Glutamatergic neuron (in vitro differentiated cells): ENCODE data around the gene LZTFL1. TPM values are rescaled to one million over a fixed set of nuclear protein-coding genes. Genes with fewer than 3 reads are reported as not detected.

Source experiments
- DNase-seq: peaks from one replicate; pipeline ENCODE4 v3.0.0; 2022
- H3K27ac Mint-ChIP-seq: one replicate; pipeline ENCODE4 v1.8.0; 2020; ENCODE audit warnings: mild to moderate bottlenecking, mixed read lengths, inconsistent platforms; ENCODE audit not compliant: unreplicated experiment
- H3K27me3 Mint-ChIP-seq: one replicate; pipeline ENCODE4 v1.8.0; 2020; ENCODE audit warnings: mild to moderate bottlenecking, moderate library complexity, mixed read lengths, inconsistent platforms; ENCODE audit not compliant: unreplicated experiment
- H3K36me3 Mint-ChIP-seq: one replicate; pipeline ENCODE4 v1.8.0; 2020; ENCODE audit warnings: mild to moderate bottlenecking, mixed read lengths, inconsistent platforms; ENCODE audit not compliant: unreplicated experiment
- H3K4me1 Mint-ChIP-seq: one replicate; pipeline ENCODE4 v1.8.0; 2020; ENCODE audit warnings: mild to moderate bottlenecking, low read depth, mixed read lengths, inconsistent platforms; ENCODE audit not compliant: unreplicated experiment
- H3K4me3 Mint-ChIP-seq: one replicate; pipeline ENCODE4 v1.8.0; 2020; ENCODE audit warnings: mild to moderate bottlenecking, mixed read lengths, inconsistent platforms; ENCODE audit not compliant: unreplicated experiment
- H3K9me3 Mint-ChIP-seq: one replicate; pipeline ENCODE4 v1.8.0; 2020; ENCODE audit warnings: mild to moderate bottlenecking, moderate library complexity, mixed read lengths, inconsistent platforms; ENCODE audit not compliant: unreplicated experiment
- total RNA-seq: library from RNA; stranded (reverse); fragmentation: NEBNext Ultra II Directional; extraction: Animal tissue kit (Norgen Biotek cat#: 25700); gene quantifications from one replicate; pipeline ENCODE4 v1.2.1, GENCODE V29; 2021; ENCODE audit not compliant: unreplicated experiment
- TF ChIP-seq, protein P1 (sequence below): fragments of 200-600 bp; sonication (generic); IDR thresholded peaks from one replicate; pipeline ENCODE4 v1.5.0; 2021; ENCODE audit not compliant: partially characterized antibody, unreplicated experiment

Gene LZTFL1
- total RNA-seq, 1 donor from 2014 or later, result 5.9 TPM

DNA sequence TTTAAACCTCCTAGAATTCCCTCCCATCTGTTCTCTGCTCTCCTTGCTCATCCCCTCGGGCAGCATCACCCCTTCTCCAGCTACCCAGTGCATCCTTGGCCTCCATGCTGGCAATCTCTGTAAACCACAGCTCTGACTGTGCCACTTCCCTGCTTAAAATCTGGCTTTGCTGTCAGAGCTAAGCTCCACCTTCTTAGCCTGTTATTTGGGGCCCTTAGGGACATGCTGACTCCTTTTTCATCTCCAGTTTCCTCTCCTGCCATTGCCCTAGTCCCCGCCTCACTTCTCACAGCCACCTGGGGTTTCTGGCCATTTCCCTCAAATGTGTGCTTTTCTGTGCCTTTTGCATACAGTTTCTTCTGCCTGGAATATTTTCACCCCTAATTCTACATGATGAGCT is 51.3 kb downstream of the LZTFL1 start:
- H3K9me3 Mint-ChIP-seq, result peaks cover 4% of the 10 kb centered on the region
- H3K27me3 Mint-ChIP-seq, result peaks cover 9% of the 10 kb centered on the region

DNA sequence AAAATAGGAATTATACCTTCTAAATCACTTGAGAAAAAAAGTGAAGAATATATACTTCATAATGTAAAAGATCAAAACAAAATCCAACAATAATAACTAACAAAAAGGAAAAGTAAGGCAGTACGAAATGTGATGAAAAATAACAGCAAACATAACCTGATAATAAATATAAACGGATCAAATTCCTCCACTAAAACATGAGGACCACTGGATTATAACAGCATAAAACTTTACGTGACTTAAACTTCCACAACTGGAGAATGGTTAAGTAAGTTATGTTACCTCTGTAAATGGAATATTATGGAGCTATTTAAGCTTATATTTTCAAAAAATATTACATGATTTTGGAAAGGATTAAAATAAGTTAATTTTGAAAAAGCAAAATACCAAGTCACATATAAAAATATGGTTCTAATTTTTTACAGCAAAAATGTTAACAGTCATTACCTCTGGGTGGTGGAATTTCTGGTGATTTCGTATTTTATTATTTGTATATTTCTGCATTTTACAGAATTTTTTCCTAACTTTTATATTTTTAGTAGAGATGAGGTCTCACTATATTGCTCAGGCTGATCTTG is 52.6 kb downstream of the LZTFL1 start:
- Mint-ChIP-seq H3K9me3 (peaks cover 4% of the 10 kb centered on the region), H3K27ac (no peak overlapping the region), H3K4me1 (peaks cover 5% of the 10 kb centered on the region), H3K27me3 (no peaks in the 10 kb centered on the region), H3K36me3 (peaks cover 10% of the 10 kb centered on the region), H3K4me3 (no peak overlapping the region)
- DNase-seq, result no peak
- TF ChIP-seq, protein P1, sequence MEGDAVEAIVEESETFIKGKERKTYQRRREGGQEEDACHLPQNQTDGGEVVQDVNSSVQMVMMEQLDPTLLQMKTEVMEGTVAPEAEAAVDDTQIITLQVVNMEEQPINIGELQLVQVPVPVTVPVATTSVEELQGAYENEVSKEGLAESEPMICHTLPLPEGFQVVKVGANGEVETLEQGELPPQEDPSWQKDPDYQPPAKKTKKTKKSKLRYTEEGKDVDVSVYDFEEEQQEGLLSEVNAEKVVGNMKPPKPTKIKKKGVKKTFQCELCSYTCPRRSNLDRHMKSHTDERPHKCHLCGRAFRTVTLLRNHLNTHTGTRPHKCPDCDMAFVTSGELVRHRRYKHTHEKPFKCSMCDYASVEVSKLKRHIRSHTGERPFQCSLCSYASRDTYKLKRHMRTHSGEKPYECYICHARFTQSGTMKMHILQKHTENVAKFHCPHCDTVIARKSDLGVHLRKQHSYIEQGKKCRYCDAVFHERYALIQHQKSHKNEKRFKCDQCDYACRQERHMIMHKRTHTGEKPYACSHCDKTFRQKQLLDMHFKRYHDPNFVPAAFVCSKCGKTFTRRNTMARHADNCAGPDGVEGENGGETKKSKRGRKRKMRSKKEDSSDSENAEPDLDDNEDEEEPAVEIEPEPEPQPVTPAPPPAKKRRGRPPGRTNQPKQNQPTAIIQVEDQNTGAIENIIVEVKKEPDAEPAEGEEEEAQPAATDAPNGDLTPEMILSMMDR, result no peak

More for the DNA sequence above, 51.3 kb downstream of the LZTFL1 start:
- TF ChIP-seq, protein P1, result no peak
- DNase-seq, result no peak
- Mint-ChIP-seq H3K27ac (no peak overlapping the region), H3K4me1 (peaks cover 8% of the 10 kb centered on the region), H3K4me3 (no peak overlapping the region), H3K36me3 (peaks cover 10% of the 10 kb centered on the region)

DNA sequence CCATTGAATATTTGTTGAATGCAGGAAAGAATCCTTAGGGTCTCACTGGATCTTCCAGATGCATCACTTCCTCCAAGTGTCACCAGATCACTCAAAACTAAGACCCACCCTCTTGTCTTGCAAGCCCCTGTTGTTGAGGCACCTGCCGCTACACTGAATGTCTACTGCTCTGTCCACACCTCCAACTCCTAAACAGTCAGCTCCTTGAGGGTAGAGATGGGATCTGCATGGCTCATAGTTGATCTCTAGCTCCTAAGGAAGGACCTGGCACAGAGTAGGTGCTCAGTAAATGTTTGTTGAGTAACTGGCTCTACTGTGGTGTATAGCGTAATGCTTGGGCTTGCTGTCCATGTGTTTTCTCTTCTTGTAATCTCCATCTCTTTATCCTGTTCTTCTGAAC is 54.4 kb downstream of the LZTFL1 start:
- Mint-ChIP-seq H3K27me3 (no peaks in the 10 kb centered on the region), H3K4me1 (peaks cover 5% of the 10 kb centered on the region), H3K36me3 (peaks cover 10% of the 10 kb centered on the region), H3K4me3 (no peak overlapping the region), H3K9me3 (peaks cover 5% of the 10 kb centered on the region), H3K27ac (no peak overlapping the region)
- TF ChIP-seq, protein P1, result no peak
- no peak for DNase-seq

DNA sequence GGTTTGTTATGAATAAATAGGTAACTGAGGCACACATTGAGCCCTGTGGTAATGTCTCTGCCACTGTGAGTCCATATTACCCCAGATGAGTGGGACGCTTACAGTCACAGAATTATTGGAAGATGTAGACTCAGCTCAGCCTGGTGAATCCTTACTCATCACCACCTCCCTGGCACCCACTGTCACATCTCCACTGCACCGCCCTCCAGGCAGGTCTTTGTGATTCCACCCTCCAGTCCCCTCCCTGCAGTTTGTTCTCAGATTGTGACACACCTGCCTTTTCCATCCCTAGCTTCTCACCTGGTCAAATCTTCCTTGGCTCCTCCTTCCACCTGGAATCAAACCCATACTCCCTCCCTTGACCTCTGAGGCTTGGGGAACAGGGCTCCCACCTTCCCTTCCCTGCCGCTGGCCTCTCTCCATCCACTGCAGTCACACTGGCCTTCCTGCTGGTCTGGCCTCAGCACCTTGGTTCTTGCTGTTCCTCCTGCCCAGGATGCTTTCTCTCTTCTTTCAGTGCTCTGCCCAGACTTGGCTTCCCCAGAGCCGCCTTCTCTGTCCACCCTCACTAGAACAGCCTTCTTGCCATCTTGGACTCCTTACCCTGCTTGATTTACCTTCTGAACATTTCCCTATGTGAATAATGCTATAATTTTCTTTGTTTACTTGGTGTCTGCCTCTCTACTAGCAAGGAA is 55.0 kb downstream of the LZTFL1 start:
- no peak overlapping the region for H3K27ac Mint-ChIP-seq
- H3K4me1 Mint-ChIP-seq, result peaks cover 5% of the 10 kb centered on the region
- TF ChIP-seq, protein P1, result no peak
- peaks cover 5% of the 10 kb centered on the region for H3K9me3 Mint-ChIP-seq
- no peak overlapping the region for H3K4me3 Mint-ChIP-seq
- H3K36me3 Mint-ChIP-seq, result peaks cover 10% of the 10 kb centered on the region
- H3K27me3 Mint-ChIP-seq, result no peaks in the 10 kb centered on the region
- DNase-seq, result no peak

DNA sequence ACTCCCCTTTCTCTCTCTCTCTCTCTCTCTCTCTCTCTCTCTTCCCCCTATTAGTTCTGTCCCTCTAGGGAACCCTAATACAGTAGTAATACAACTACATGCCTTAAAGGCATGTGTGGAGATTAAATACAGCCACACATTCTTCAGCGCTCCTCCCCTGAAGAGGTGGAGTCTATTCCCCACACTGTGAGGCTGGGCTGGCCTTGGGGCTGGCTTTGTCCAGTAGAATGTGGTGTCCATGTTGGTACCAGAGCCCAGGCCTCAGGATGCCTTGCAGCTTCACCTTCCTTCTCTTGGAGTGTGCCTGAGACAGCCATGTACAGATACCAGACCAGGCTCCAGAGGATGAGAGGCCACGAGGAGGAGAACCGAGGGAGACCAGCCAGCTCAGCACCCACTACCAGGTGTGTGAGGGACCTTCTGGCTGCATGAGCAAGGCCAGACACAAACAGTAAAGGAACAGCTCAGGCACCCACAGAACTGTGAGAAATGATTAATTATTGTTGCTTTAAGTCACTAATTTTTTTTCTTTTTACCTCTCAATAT is 56.2 kb downstream of the LZTFL1 start:
- H3K27ac Mint-ChIP-seq, result no peak overlapping the region
- peaks cover 8% of the 10 kb centered on the region for H3K36me3 Mint-ChIP-seq

More for the DNA sequence above, 56.2 kb downstream of the LZTFL1 start:
- Mint-ChIP-seq H3K27me3 (peaks cover 1% of the 10 kb centered on the region), H3K4me1 (peaks cover 3% of the 10 kb centered on the region), H3K9me3 (peaks cover 3% of the 10 kb centered on the region), H3K4me3 (no peak overlapping the region)
- DNase-seq, result no peak
- TF ChIP-seq, protein P1, result no peak
